GM19240 (cell line): Measurements from ENCODE around the gene CFAP54.
A peak's percentile ranks its signal among the peaks of the same experiment; 100 is the strongest.
"Not testable (repeated sequence)": the region's sequence is repeated elsewhere in the genome, so short reads cannot be mapped to it uniquely, and the experiment has no call there.

Source experiments
- DNase-seq: peaks from one replicate; pipeline ENCODE4 v3.0.0; 2011; ENCODE audit warnings: low spot score; ENCODE audit not compliant: insufficient read length

CFAP54 gene

DNA sequence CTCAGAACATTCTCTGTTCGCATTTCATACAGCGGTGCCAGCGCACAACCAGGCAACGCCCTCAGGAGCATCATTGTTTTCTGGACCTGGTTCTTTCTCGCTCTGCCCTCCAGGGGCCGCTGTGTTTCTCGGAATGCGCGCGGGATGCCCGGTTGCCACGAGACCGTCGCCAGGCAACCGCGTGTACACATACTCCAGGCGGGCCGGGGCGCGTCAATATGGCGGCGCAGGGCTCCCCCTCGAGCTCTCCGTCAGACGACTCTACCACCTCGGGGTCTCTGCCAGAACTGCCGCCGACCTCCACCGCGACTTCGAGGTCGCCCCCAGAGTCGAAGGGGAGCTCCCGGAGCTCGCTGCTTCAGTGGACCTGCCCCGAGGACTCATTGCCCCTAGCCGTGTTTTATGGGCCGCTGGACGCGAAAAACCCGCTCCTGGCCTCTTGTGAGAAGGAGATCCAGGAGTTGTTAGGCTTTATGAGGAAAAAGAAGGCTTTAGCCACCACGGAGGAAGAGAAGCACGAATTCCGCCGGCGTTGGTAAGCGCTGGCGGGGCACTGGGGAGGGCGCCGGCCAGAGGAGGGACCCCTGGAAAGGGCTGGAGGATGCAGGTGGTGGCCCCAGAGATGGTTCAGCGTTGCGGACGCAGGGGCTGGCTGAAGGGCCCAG, at the start of gene CFAP54:
CFAP54 (plus strand) TSS at position 186 of the 665 bp plus-strand sequence; CDS start at position 219, 33 bp downstream.
- peak; percentile 70 for DNase-seq

- no peak for DNase-seq
Observed at GRCh38 chr12:96441816-96442215, 47.6 kb upstream of the CFAP54 start.

DNA sequence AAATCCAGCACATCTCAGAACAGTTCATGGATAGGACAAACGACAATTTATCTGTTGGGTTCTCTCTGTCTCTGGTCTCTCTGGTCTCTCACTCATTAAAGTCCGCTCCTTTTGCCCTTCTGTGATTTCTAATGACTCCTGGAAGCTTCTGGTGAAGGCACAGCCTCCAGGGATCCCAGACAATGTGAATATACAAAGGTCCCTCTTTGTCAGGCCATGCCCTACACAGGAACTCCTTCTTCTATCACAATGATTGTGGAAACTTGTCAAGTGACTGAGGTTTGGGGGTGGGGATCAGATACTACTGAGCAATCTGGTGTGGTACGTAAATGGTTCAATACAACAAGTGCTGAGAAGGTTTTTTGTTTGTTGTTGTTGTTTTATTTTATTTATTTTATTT, 46.5 kb upstream of the CFAP54 start:
- DNase-seq: no peak

- DNase-seq: no peak
Observed at GRCh38 chr12:96444399-96444798, 45.0 kb upstream of the CFAP54 start.

- peak; percentile 17 for DNase-seq
Observed at GRCh38 chr12:96445691-96446583, 43.4 kb upstream of the CFAP54 start.

DNA sequence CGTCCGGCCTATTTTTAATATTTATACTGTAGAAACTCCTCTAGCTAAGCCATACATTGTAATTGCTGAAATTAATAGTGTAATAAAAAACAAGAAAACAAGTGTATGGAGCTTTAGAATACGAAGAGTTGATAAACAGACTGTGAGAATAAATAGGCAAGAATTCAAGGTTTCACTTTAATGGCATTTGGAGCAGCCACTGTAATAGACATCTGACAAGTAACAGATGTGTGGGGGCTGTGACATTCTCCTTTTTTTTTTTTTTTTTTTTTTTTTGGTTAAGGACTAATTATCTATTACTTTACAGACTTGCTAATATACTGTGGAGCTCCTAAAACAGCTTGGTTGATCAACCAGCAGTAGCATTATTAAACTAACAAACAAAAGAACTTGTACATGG, 42.1 kb upstream of the CFAP54 start:
- DNase-seq: no peak

DNA sequence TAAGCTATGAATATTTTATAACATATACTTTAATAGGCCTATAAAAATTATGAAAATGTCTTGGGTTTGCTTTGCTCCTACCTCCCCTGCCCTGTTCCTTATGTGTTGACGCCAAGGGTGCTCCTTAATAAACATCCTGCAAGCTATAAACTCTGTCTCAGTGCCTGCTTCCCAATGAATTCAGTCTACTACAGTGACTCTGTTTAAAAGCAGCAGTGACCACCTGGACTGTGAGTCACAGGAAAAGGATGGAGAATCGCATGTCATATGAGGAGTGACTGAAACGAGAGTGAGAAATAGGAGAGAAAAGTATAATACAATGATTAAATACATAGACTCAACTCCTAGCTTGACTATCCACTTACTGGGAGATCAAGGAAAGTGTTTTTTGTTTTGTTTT, 41.1 kb upstream of the CFAP54 start:
- no peak for DNase-seq

GRCh38 chr12:96452261-96452922, 37.0 kb upstream of the CFAP54 start:
- no peak for DNase-seq

GRCh38 chr12:96454396-96454795, 35.0 kb upstream of the CFAP54 start:
- DNase-seq: no peak

DNA sequence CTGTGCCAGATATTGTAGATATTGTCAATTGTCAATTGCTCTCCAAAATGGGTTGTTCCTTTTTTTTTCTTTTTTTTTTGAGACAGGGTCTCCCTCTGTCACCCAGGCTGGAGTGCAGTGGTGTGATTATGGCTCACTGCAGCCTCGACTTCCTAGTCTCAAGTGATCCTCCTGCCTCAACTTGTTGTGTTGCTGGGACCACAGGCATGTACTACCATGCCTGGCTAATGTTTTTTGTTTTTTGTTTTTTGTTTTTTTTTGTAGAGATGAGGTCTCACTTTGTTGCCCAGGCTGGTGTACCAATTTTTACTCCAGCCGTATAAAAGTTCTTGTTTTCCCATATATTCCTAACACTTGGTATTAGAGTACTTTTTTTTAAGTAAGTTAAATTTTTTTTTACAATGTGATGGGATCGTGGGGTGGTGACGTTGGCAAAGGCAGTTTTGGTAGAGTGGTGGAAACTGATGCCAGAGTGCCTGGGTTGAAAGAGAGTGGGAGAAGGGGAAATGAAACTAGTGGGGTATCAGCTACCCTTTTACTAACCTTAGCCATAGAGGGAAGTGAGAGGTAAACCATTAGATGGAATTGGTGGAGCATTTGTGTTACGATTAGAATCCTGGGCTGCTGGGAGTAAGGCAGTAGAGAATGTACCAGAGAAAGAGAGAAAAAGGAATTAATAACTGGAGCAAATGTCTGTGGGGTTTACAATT, 33.0 kb upstream of the CFAP54 start:
- no peak for DNase-seq

DNA sequence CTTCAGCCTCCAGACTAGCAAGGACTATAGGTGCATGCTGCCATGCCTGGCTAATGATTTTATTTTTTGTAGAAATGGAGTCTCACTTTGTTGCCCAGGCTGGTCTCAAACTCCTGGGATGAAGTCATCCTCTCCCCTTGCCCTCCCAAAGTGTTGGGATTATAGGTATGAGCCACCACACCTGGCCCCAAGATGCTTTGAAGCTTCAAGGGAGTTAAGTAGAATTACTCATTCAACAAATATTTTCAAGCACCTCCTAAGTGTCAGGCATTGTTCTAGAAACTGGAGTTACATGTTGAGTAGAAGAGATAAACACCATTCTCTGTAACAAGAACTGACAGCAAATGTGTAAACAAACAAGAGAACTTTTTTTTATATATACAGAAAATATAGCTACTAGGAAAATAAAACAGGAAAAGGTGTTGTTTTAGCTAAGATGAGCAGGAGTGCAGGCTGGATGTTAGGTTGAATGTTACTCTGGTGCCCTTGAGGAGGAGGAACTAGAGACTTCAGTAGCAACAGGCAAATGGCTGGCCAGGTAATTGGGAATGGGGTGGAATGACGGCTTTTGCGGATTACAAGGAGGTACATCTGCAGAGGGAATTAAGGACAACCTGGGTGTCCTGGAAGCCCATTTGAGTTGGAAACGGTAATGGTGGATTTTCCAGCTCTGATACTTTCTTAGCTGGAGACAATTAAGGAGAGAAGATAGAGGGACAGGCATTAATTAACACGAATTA, 32.0 kb upstream of the CFAP54 start:
- DNase-seq: no peak

GRCh38 chr12:96459281-96459680, 30.1 kb upstream of the CFAP54 start:
- DNase-seq: not testable (repeated sequence)

GRCh38 chr12:96462571-96463280, 26.7 kb upstream of the CFAP54 start:
- DNase-seq: no peak

DNA sequence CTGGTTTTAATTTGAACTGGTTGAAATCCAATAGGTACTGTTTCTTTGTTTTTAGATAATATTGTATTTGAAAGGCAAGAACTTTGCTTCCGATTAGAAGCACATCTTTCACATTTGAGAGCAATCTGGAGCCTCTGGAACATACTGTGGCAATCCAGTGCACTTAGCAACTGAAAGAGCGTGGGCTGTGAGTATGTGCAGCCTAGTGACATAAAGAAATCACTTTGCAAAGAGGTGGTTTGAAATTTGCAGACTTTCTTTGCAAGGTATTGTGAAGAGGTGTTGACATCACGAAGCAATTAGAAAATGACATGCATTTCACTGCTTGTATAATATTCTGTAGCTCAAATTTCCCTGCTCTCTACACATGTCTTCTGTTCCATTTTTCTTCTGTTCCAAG, 23.5 kb upstream of the CFAP54 start:
- DNase-seq: no peak

DNA sequence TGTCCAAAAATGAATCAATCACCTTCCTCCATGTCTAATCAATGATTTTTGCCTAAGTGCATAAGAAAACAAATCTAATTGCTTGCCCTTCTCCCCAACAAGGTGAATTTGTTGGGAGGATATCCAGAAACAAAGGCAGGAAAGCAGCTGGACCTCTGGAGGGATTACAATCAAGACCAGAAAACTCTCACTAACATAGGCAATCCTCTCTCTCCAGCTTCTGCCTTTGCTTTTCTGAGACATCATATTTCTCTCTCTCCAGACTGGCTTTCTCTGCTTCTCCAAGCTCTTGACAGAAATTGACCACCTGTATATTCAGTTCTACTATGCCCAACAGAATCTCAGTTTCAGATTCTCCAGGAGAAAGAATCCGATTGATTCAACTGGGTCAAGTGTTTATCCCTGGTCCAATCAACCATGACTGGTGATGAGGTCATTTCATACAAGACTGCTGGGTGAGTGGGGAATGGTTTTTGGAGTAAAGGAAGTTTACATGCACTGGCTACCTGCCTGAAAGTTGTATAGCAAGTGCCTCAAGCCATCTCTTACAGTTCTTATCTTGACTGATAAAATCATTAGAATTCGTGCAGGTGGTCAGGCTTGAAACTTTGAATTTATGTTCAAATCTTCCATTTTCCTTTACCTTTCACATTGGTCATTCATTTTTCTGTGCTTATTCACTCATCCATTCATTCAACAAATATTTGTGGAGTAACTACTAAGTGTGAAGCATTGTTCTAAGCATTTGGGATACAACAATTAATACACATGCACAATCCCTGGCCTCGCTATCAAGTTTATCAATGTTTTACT, 22.2 kb upstream of the CFAP54 start:
- no peak for DNase-seq

GRCh38 chr12:96471368-96472050, 17.9 kb upstream of the CFAP54 start:
- no peak for DNase-seq

GRCh38 chr12:96472384-96472783, 17.0 kb upstream of the CFAP54 start:
- DNase-seq: no peak

- DNase-seq: no peak
Observed at GRCh38 chr12:96473394-96474093, 15.8 kb upstream of the CFAP54 start.
